Activated naive CD4-positive, alpha-beta T cell treated with anti-CD3 and anti-CD28 coated beads for 36 hours (primary cell): ENCODE results near the gene SFXN4. TPM values are rescaled to one million over a fixed set of nuclear protein-coding genes. Genes with fewer than 3 reads are reported as not detected.
A peak's percentile ranks its signal among the peaks of the same experiment; 100 is the strongest.

ENCODE experiments used
- CTCF ChIA-PET: fragments of 350-600 bp; sonication (Branson Sonifier 250); formaldehyde crosslinking; loops from one replicate; lab custom pipeline; 2021; ENCODE audit warnings: antibody characterized with exemption; lab: Charles Lee
- DNase-seq: peaks from one replicate; pipeline ENCODE4 v3.0.0-alpha.2; 2020
- H3K27ac Mint-ChIP-seq: one replicate; pipeline ENCODE4 v1.8.0; 2021; ENCODE audit warnings: mild to moderate bottlenecking, mixed read lengths
- H3K27me3 Mint-ChIP-seq: one replicate; pipeline ENCODE4 v1.8.0; 2021; ENCODE audit warnings: low read depth, mixed read lengths
- H3K36me3 Mint-ChIP-seq: one replicate; pipeline ENCODE4 v1.8.0; 2021; ENCODE audit warnings: low read depth, mixed read lengths
- H3K4me1 Mint-ChIP-seq: one replicate; pipeline ENCODE4 v1.8.0; 2021; ENCODE audit warnings: low read depth, mixed read lengths
- H3K4me3 Mint-ChIP-seq: one replicate; pipeline ENCODE4 v1.8.0; 2021; ENCODE audit warnings: mild to moderate bottlenecking, moderate library complexity, mixed read lengths
- H3K9me3 Mint-ChIP-seq: one replicate; pipeline ENCODE4 v1.8.0; 2021; ENCODE audit warnings: mixed read lengths
- intact Hi-C: fragments of 100-400 bp; cut with micrococcal nuclease; formaldehyde crosslinking; loops from one replicate; pipeline ENCODE4 v1.15.1; 2023
- total RNA-seq, 2 experiments: library from RNA; stranded (reverse); gene quantifications; one replicate each; pipeline ENCODE4 v1.2.3, GENCODE V29; 2021

Gene SFXN4
- total RNA-seq, result 10 to 100 TPM; 46.1 to 51.7 TPM

- CTCF ChIA-PET, result interaction anchor here (0.6 to 1.8 kb wide), 4 partner anchors 32 to 41 kb away, joined by 3 to 4 read pairs (median 4); partner anchors contain the start of gene GRK5
- Mint-ChIP-seq H3K4me1 (peaks cover 42% of the 10 kb centered on the region), H3K36me3 (peaks cover 37% of the 10 kb centered on the region), H3K9me3 (no peaks in the 10 kb centered on the region), H3K27me3 (no peaks in the 10 kb centered on the region), H3K4me3 (peak within 1 kb of the TSS; percentile 83), H3K27ac (peak within 1 kb of the TSS; percentile 85)
- peak; percentile 75 for DNase-seq
- intact Hi-C loops, result loop anchor here (1.0 kb wide), 5 partner anchors 13 to 136 kb away; partner anchors contain the start of genes DENND10, EIF3A, NANOS1 and PRDX3
These were observed at the start of gene SFXN4 for GRCh38 chr10:119165171-119166117. Gene SFXN4 (minus strand): TSS chr10:119165714. CDS start chr10:119165647, 67 bp downstream.

GRCh38 chr10:119211625-119212441 lies 46.3 kb upstream of the SFXN4 start:
- Mint-ChIP-seq H3K9me3 (no peaks in the 10 kb centered on the region), H3K4me3 (peak overlapping the region; percentile 65), H3K27me3 (no peaks in the 10 kb centered on the region), H3K36me3 (peaks cover 8% of the 10 kb centered on the region), H3K4me1 (peaks cover 47% of the 10 kb centered on the region), H3K27ac (peak overlapping the region; percentile 93)
- intact Hi-C loops, result loop anchor here (1.0 kb wide), 2 partner anchors 21 to 38 kb away; no protein-coding TSS in a partner anchor
- CTCF ChIA-PET, result interaction anchor here (0.6 to 2.3 kb wide), 12 partner anchors 13 to 234 kb away, joined by 3 to 11 read pairs (median 3); no protein-coding TSS in a partner anchor
- peak; percentile 29 for DNase-seq

GRCh38 chr10:119211176-119211575 lies 45.7 kb upstream of the SFXN4 start:
- CTCF ChIA-PET, result interaction anchor here (0.7 to 2.3 kb wide), 9 partner anchors 13 to 234 kb away, joined by 3 to 11 read pairs (median 4); no protein-coding TSS in a partner anchor
- no peak for DNase-seq
- Mint-ChIP-seq H3K4me3 (peak overlapping the region; percentile 65), H3K36me3 (peaks cover 8% of the 10 kb centered on the region), H3K27ac (peak overlapping the region; percentile 93), H3K4me1 (peaks cover 51% of the 10 kb centered on the region), H3K9me3 (no peaks in the 10 kb centered on the region), H3K27me3 (no peaks in the 10 kb centered on the region)
- intact Hi-C loops, result no loop called here

GRCh38 chr10:119210633-119211032 lies 45.1 kb upstream of the SFXN4 start:
- intact Hi-C loops, result no loop called here
- CTCF ChIA-PET, result interaction anchor here (0.8 to 2.3 kb wide), 9 partner anchors 39 to 235 kb away, joined by 3 to 11 read pairs (median 4); no protein-coding TSS in a partner anchor
- DNase-seq, result no peak
- Mint-ChIP-seq H3K4me1 (peaks cover 55% of the 10 kb centered on the region), H3K27ac (peak overlapping the region; percentile 93), H3K27me3 (no peaks in the 10 kb centered on the region), H3K36me3 (peaks cover 7% of the 10 kb centered on the region), H3K9me3 (no peaks in the 10 kb centered on the region), H3K4me3 (no peak overlapping the region)

DNA sequence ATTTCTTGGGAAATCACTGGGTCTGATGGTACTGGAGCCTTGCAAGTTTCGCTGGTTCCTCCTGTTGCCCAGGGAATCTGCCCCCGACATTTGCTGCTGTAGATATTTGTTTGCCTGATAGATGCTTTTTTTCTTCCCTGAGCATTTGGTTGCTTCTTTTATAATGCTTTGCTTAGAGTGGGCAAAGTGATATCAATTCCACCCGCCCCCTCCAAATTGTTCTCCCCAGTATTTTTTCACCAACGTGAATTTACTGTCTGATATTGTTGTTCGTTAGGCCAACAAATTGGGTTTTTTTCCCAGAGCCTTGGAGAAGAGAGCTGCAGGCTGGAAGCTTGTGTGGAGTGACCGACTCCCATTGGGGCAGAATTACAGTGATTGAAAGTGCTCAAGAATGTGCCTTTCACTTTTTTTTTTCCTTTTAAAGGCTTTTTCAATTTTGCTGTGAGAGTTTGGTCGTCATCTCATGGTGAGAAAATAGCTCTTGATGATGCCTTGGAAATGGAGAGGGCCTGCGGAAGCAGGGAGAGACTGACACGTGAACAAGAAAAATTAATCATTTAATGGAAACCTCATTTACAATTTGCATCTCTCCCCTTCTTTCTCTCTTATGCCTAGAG lies 44.3 kb upstream of the SFXN4 start:
- Mint-ChIP-seq H3K4me3 (peak overlapping the region; percentile 85), H3K9me3 (no peaks in the 10 kb centered on the region), H3K4me1 (peaks cover 55% of the 10 kb centered on the region), H3K27ac (peak overlapping the region; percentile 85), H3K27me3 (no peaks in the 10 kb centered on the region), H3K36me3 (peaks cover 6% of the 10 kb centered on the region)
- intact Hi-C loops, result loop anchor here (1.0 to 5.0 kb wide), 6 partner anchors 11 to 492 kb away; no protein-coding TSS in a partner anchor
- no peak for DNase-seq
- CTCF ChIA-PET, result interaction anchor here (0.7 to 2.8 kb wide), 21 partner anchors 8 to 212 kb away, joined by 3 to 13 read pairs (median 4); no protein-coding TSS in a partner anchor

DNA sequence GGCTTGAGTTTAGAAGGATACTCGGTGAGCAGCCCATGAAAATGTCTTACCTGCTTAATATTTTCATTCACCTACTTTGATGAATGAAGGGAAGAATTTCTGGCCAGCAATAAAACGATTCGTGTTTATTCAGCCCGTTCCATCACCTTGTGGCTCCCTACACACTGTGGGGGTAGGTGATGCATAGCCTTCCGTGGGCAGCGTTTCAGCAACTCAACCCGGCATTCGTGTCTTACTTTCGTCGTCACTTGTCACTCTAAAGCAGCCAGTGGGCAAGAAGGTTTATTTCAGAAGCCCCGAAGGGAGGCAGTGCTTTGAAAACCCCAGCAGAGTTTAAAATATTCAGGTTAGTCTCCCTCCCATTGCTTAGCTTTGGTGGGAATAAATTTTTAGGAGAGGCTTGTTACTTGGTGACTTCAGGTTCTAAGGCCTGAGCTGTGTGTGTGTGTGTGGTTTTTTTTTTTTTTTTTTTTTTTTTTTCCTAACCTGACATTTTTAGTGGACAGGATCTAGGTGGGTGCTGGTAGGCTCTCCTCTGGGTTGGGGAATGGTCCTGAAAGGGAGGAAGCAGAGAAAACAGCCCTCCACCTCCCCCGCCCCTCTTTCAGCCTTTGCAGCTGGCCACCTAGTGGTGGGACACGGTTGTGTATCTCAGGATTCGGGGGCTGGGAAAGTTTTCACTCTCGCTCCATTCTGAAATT lies 43.7 kb upstream of the SFXN4 start:
- no peaks in the 10 kb centered on the region for H3K27me3 Mint-ChIP-seq
- peaks cover 5% of the 10 kb centered on the region for H3K36me3 Mint-ChIP-seq
- peaks cover 50% of the 10 kb centered on the region for H3K4me1 Mint-ChIP-seq
- H3K9me3 Mint-ChIP-seq, result no peaks in the 10 kb centered on the region
- peak; percentile 72 for DNase-seq
- peak overlapping the region; percentile 85 for H3K4me3 Mint-ChIP-seq
- H3K27ac Mint-ChIP-seq, result peak overlapping the region; percentile 85
- intact Hi-C loops, result loop anchor here (1.0 to 5.0 kb wide), 6 partner anchors 12 to 493 kb away; no protein-coding TSS in a partner anchor
- CTCF ChIA-PET, result interaction anchor here (0.6 to 3.3 kb wide), 27 partner anchors 9 to 235 kb away, joined by 3 to 31 read pairs (median 4); no protein-coding TSS in a partner anchor

- peak overlapping the region; percentile 85 for H3K4me3 Mint-ChIP-seq
- intact Hi-C loops, result loop anchor here (1.0 to 5.0 kb wide), 12 partner anchors 24 to 494 kb away; partner anchors contain the start of gene PRDX3
- peak; percentile 36 for DNase-seq
- CTCF ChIA-PET, result interaction anchor here (0.6 to 3.3 kb wide), 18 partner anchors 10 to 236 kb away, joined by 3 to 31 read pairs (median 4); no protein-coding TSS in a partner anchor
- peak overlapping the region; percentile 85 for H3K27ac Mint-ChIP-seq
- peaks cover 4% of the 10 kb centered on the region for H3K36me3 Mint-ChIP-seq
- H3K27me3 Mint-ChIP-seq, result no peaks in the 10 kb centered on the region
- H3K9me3 Mint-ChIP-seq, result no peaks in the 10 kb centered on the region
- H3K4me1 Mint-ChIP-seq, result peaks cover 44% of the 10 kb centered on the region
These were observed 43.0 kb upstream of the SFXN4 start for GRCh38 chr10:119208553-119208940.

DNA sequence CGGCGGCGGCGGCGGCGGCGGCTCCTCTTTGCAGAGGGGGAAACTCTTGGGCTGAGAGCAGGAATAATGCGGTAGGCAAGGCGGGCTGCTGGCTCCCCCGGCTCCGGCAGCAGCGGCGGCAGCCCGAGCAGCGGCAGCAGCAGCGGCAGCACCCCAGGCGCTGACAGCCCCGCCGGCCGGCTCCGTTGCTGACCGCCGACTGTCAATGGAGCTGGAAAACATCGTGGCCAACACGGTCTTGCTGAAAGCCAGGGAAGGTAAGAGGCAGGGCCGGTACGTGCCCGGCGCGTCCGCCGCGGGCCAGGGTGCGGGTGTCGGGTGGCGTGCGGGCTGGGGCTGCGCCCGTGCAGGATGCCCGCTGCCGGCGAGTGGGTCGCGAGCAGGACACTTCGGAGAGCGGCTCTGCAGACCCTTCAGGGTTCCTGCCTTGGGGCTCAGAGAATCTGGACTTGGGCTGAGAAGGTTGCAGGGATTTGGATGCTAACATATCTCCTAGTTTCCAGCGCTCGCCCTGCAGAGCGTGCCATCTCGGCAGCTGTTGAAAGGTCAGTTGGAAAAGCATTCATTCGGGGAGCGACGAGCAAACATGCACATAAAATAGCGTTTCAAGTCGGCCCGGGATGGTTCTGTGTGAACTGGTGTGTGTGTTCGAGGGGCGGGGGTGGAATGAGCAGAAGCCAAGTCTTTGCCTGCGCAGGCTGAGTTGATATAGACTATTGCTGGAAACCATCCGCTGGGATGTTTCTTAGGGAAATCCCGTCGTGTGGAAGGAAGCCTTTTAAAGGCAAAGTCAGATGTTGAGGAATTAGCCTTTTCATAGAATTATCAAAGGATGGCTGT lies 42.4 kb upstream of the SFXN4 start:
- Mint-ChIP-seq H3K36me3 (peaks cover 4% of the 10 kb centered on the region), H3K27me3 (no peaks in the 10 kb centered on the region), H3K4me3 (peak overlapping the region; percentile 85), H3K4me1 (peaks cover 40% of the 10 kb centered on the region), H3K27ac (peak overlapping the region; percentile 85), H3K9me3 (no peaks in the 10 kb centered on the region)
- DNase-seq, result peak; percentile 65
- intact Hi-C loops, result loop anchor here (1.0 to 5.0 kb wide), 15 partner anchors 25 to 494 kb away; partner anchors contain the start of gene PRDX3
- CTCF ChIA-PET, result interaction anchor here (0.6 to 3.3 kb wide), 26 partner anchors 9 to 264 kb away, joined by 3 to 32 read pairs (median 6); no protein-coding TSS in a partner anchor

GRCh38 chr10:119207366-119207666 lies 41.8 kb upstream of the SFXN4 start, which contains the start of gene GRK5:
Gene GRK5 (plus strand): TSS chr10:119207571. CDS start chr10:119207918, 347 bp downstream.
- Mint-ChIP-seq H3K27me3 (no peaks in the 10 kb centered on the region), H3K4me1 (peaks cover 33% of the 10 kb centered on the region), H3K27ac (peak within 1 kb of the TSS; percentile 90), H3K4me3 (peak within 1 kb of the TSS; percentile 85), H3K9me3 (no peaks in the 10 kb centered on the region), H3K36me3 (no peaks in the 10 kb centered on the region)
- intact Hi-C loops, result loop anchor here (1.0 to 5.0 kb wide), 4 partner anchors 238 to 495 kb away; no protein-coding TSS in a partner anchor
- CTCF ChIA-PET, result interaction anchor here (0.6 to 3.3 kb wide), 24 partner anchors 11 to 309 kb away, joined by 3 to 32 read pairs (median 6); partner anchors contain the start of gene SFXN4
- peak; percentile 93 for DNase-seq
